Measurements from ENCODE around the gene TSPYL1. TPM values are rescaled to one million over a fixed set of nuclear protein-coding genes. Genes with fewer than 3 reads are reported as not detected.

TSPYL1 gene
- total and polyA plus RNA-seq, 2 of the 8 experiments (the other 6 are each of a cell fraction or from before 2014, with no cell fraction given), result 33.2 to 79.1 TPM

GRCh38 chr6:116234689-116235088 lies 45.0 kb downstream of the TSPYL1 start (continued):
- TF ChIP-seq CHD7 (IDR thresholded peaks at IDR 0.05; ENCODE audit: insufficient replicate concordance, low read length), result no peak

All from H1 (cell line).